Thymus (tissue), 11 donors: ENCODE data around the gene CIAO3. TPM values are rescaled to one million over a fixed set of nuclear protein-coding genes. Genes with fewer than 3 reads are reported as not detected.

Experiments used
- DNase-seq, 9 donors: peaks; one replicate each; pipeline ENCODE4 v3.0.0-alpha.2; 2013; ENCODE audit warnings: low spot score in 9 of 9, low read depth in 6 of 9, missing footprints in 1 of 9
- H3K27ac ChIP-seq, 2 donors: one replicate each; pipeline ENCODE4 v1.5.1; 2013; ENCODE audit warnings: control low read depth in 1 of 2, low read depth in 1 of 2, low read length in 1 of 2, mild to moderate bottlenecking in 1 of 2, moderate library complexity in 1 of 2
- H3K27me3 ChIP-seq, 2 donors: one replicate each; pipeline ENCODE4 v1.5.1; 2013; ENCODE audit warnings: low read length in 1 of 2; ENCODE audit not compliant: control insufficient read depth in 2 of 2, insufficient read depth in 1 of 2
- H3K36me3 ChIP-seq, 2 donors: one replicate each; pipeline ENCODE4 v1.5.1; 2013; ENCODE audit warnings: low read length in 1 of 2, mild to moderate bottlenecking in 1 of 2, moderate library complexity in 1 of 2; ENCODE audit not compliant: control insufficient read depth in 2 of 2, insufficient read depth in 2 of 2
- H3K4me1 ChIP-seq, 2 donors: one replicate each; pipeline ENCODE4 v1.5.1; 2013; ENCODE audit warnings: low read length in 2 of 2; ENCODE audit not compliant: control insufficient read depth in 2 of 2, insufficient read depth in 2 of 2
- H3K4me3 ChIP-seq, 2 donors: one replicate each; pipeline ENCODE4 v1.5.1; 2013; ENCODE audit warnings: low read length in 2 of 2, control low read depth in 1 of 2, mild to moderate bottlenecking in 1 of 2
- H3K9me3 ChIP-seq, 2 donors: one replicate each; pipeline ENCODE4 v1.5.1; 2013; ENCODE audit warnings: low read length in 1 of 2, mild to moderate bottlenecking in 1 of 2; ENCODE audit not compliant: control insufficient read depth in 2 of 2, insufficient read depth in 1 of 2
- WGBS: extraction: QIAGEN DNeasy Blood & Tissue Kit; methylation state at CpG from one replicate; pipeline ENCODE4 v1.1.7; 2013; 5-methylcytosine and 5-hydroxymethylcytosine counted together
- polyA plus RNA-seq: library from polyadenylated mRNA; stranded (reverse); fragments of 200-250 nt; gene quantifications from one replicate; pipeline ENCODE4 v1.2.3, GENCODE V29; 2013
- total RNA-seq: library from RNA; stranded (reverse); fragments of 120-200 nt; gene quantifications from one replicate; pipeline ENCODE4 v1.2.4, GENCODE V29; 2013
- donor health status: healthy.

Gene CIAO3
- total and polyA plus RNA-seq, 2 donors: 20.8 to 60.4 TPM

GRCh38 chr16:734981-735881 is 5.6 kb downstream of the CIAO3 start:
- peaks cover 13 to 35% of the 10 kb centered on the region in 2 donors for H3K4me1 ChIP-seq
- DNase-seq: no peak
- H3K9me3 ChIP-seq: peaks cover 0 to under 1% of the 10 kb centered on the region in 2 donors
- WGBS: 98% methylated on average over 25 of the region's 25 CpGs
- peaks cover 50 to 86% of the 10 kb centered on the region in 2 donors for H3K36me3 ChIP-seq
- no peaks in the 10 kb centered on the region for H3K27me3 ChIP-seq
- H3K4me3 ChIP-seq: no peak overlapping the region
- no peak overlapping the region for H3K27ac ChIP-seq

GRCh38 chr16:734208-734980 is 6.4 kb downstream of the CIAO3 start:
- H3K9me3 ChIP-seq: peaks cover 0 to 7% of the 10 kb centered on the region in 2 donors
- 97% methylated on average over 49 of the region's 49 CpGs for WGBS
- H3K4me3 ChIP-seq: no peak overlapping the region
- H3K27me3 ChIP-seq: peaks cover 0 to 4% of the 10 kb centered on the region in 2 donors
- no peak overlapping the region for H3K27ac ChIP-seq
- H3K4me1 ChIP-seq: peaks cover 7 to 27% of the 10 kb centered on the region in 2 donors
- H3K36me3 ChIP-seq: peaks cover 53 to 93% of the 10 kb centered on the region in 2 donors
- no peak for DNase-seq

- peaks cover 0 to 7% of the 10 kb centered on the region in 2 donors for H3K9me3 ChIP-seq
- 96% methylated on average over 34 of the region's 34 CpGs for WGBS
- DNase-seq: no peak
- H3K4me1 ChIP-seq: peaks cover 6 to 26% of the 10 kb centered on the region in 2 donors
- no peak overlapping the region for H3K27ac ChIP-seq
- peaks cover 53 to 93% of the 10 kb centered on the region in 2 donors for H3K36me3 ChIP-seq
- no peak overlapping the region for H3K4me3 ChIP-seq
- peaks cover 0 to 12% of the 10 kb centered on the region in 2 donors for H3K27me3 ChIP-seq
Measured at GRCh38 chr16:733382-734207, 7.2 kb downstream of the CIAO3 start.

- peaks cover 4 to 18% of the 10 kb centered on the region in 2 donors for H3K27me3 ChIP-seq
- H3K27ac ChIP-seq: no peak overlapping the region
- H3K9me3 ChIP-seq: peaks cover 0 to 7% of the 10 kb centered on the region in 2 donors
- H3K36me3 ChIP-seq: peaks cover 53 to 90% of the 10 kb centered on the region in 2 donors
- H3K4me3 ChIP-seq: no peak overlapping the region
- peaks cover 2 to 27% of the 10 kb centered on the region in 2 donors for H3K4me1 ChIP-seq
- no peak for DNase-seq
- 93% methylated on average over 13 of the region's 13 CpGs for WGBS
Measured at GRCh38 chr16:732936-733335, 7.9 kb downstream of the CIAO3 start.

- no peak overlapping the region for H3K4me3 ChIP-seq
- peaks cover 0 to 7% of the 10 kb centered on the region in 2 donors for H3K9me3 ChIP-seq
- peaks cover 4 to 24% of the 10 kb centered on the region in 2 donors for H3K27me3 ChIP-seq
- no peak for DNase-seq
- peaks cover 53 to 84% of the 10 kb centered on the region in 2 donors for H3K36me3 ChIP-seq
- H3K27ac ChIP-seq: no peak overlapping the region
- peaks cover 5 to 27% of the 10 kb centered on the region in 2 donors for H3K4me1 ChIP-seq
- WGBS: 96% methylated on average over 12 of the region's 12 CpGs
Measured at GRCh38 chr16:732332-732731, 8.5 kb downstream of the CIAO3 start.

- H3K9me3 ChIP-seq: peaks cover 0 to 7% of the 10 kb centered on the region in 2 donors
- 98% methylated on average over 22 of the region's 22 CpGs for WGBS
- peaks cover 4 to 35% of the 10 kb centered on the region in 2 donors for H3K27me3 ChIP-seq
- H3K36me3 ChIP-seq: peaks cover 44 to 70% of the 10 kb centered on the region in 2 donors
- peaks cover 14 to 38% of the 10 kb centered on the region in 2 donors for H3K4me1 ChIP-seq
- H3K4me3 ChIP-seq: no peak overlapping the region
- H3K27ac ChIP-seq: no peak overlapping the region
- DNase-seq: no peak
Measured at GRCh38 chr16:730666-731509, 9.9 kb downstream of the CIAO3 start.

GRCh38 chr16:729768-730665 is 10.8 kb downstream of the CIAO3 start:
- no peak overlapping the region for H3K27ac ChIP-seq
- DNase-seq: no peak
- H3K27me3 ChIP-seq: peaks cover 4 to 41% of the 10 kb centered on the region in 2 donors
- peaks cover 35 to 61% of the 10 kb centered on the region in 2 donors for H3K36me3 ChIP-seq
- peaks cover 0 to 8% of the 10 kb centered on the region in 2 donors for H3K9me3 ChIP-seq
- H3K4me3 ChIP-seq: no peak overlapping the region
- H3K4me1 ChIP-seq: peaks cover 20 to 47% of the 10 kb centered on the region in 2 donors
- 97% methylated on average over 37 of the region's 37 CpGs for whole genome bisulfite sequencing
